ENCODE measurements around the gene WNT5B.

The WNT5B gene

GRCh38 chr12:1647285-1647669, 18.2 kb downstream of the WNT5B start:
- in situ Hi-C loops (cut with HindIII; ENCODE audit: low sequenced_read_pairs), result no loop called here

GRCh38 chr12:1650260-1650977, 21.4 kb downstream of the WNT5B start:
- in situ Hi-C loops (cut with HindIII; ENCODE audit: low sequenced_read_pairs), result no loop called here

GRCh38 chr12:1650978-1651361, 21.9 kb downstream of the WNT5B start:
- in situ Hi-C loops (cut with HindIII; ENCODE audit: low sequenced_read_pairs), result no loop called here

- in situ Hi-C loops (cut with HindIII; ENCODE audit: low sequenced_read_pairs), result no loop called here
These were observed 22.9 kb downstream of the WNT5B start for GRCh38 chr12:1651946-1652345.

GRCh38 chr12:1655225-1655788, 26.3 kb downstream of the WNT5B start:
- in situ Hi-C loops (cut with HindIII; ENCODE audit: low sequenced_read_pairs), result no loop called here

GRCh38 chr12:1656902-1657301, 27.9 kb downstream of the WNT5B start:
- in situ Hi-C loops (cut with HindIII; ENCODE audit: low sequenced_read_pairs), result no loop called here

- in situ Hi-C loops (cut with HindIII; ENCODE audit: low sequenced_read_pairs), result no loop called here
These were observed 28.7 kb downstream of the WNT5B start for GRCh38 chr12:1657688-1658087.

GRCh38 chr12:1660304-1661187, 31.5 kb downstream of the WNT5B start:
- in situ Hi-C loops (cut with HindIII; ENCODE audit: low sequenced_read_pairs), result no loop called here

- in situ Hi-C loops (cut with HindIII; ENCODE audit: low sequenced_read_pairs), result no loop called here
These were observed 32.7 kb downstream of the WNT5B start for GRCh38 chr12:1661553-1662335.

GRCh38 chr12:1662761-1663439, 33.9 kb downstream of the WNT5B start:
- in situ Hi-C loops (cut with HindIII; ENCODE audit: low sequenced_read_pairs), result no loop called here

GRCh38 chr12:1663440-1664132, 34.6 kb downstream of the WNT5B start:
- in situ Hi-C loops (cut with HindIII; ENCODE audit: low sequenced_read_pairs), result no loop called here

- in situ Hi-C loops (cut with HindIII; ENCODE audit: low sequenced_read_pairs), result no loop called here
These were observed 36.3 kb downstream of the WNT5B start for GRCh38 chr12:1665366-1665765.

- in situ Hi-C loops (cut with HindIII; ENCODE audit: low sequenced_read_pairs), result no loop called here
These were observed 37.2 kb downstream of the WNT5B start for GRCh38 chr12:1666215-1666614.

- in situ Hi-C loops (cut with HindIII; ENCODE audit: low sequenced_read_pairs), result no loop called here
These were observed 37.7 kb downstream of the WNT5B start for GRCh38 chr12:1666685-1667162.

- in situ Hi-C loops (cut with HindIII; ENCODE audit: low sequenced_read_pairs), result no loop called here
These were observed 40.0 kb downstream of the WNT5B start for GRCh38 chr12:1668833-1669543.

- in situ Hi-C loops (cut with HindIII; ENCODE audit: low sequenced_read_pairs), result no loop called here
These were observed 41.6 kb downstream of the WNT5B start for GRCh38 chr12:1670358-1671268.

GRCh38 chr12:1676043-1676442, 47.0 kb downstream of the WNT5B start:
- in situ Hi-C loops (cut with HindIII; ENCODE audit: low sequenced_read_pairs), result no loop called here

- in situ Hi-C loops (cut with HindIII; ENCODE audit: low sequenced_read_pairs), result no loop called here
These were observed 51.9 kb downstream of the WNT5B start for GRCh38 chr12:1680804-1681492.
